HCT116 (cell line): ENCODE data around the gene CCSAP. TPM values are rescaled to one million over a fixed set of nuclear protein-coding genes. Genes with fewer than 3 reads are reported as not detected.

Experiments
- ATAC-seq: fragments of 200-7000 bp; cut with Tn5 transposase; 2 replicates; pipeline ENCODE4 v1.9.1; 2020; ENCODE audit warnings: mild to moderate bottlenecking, moderate library complexity
- BruUV-seq: library from RNA; stranded (reverse); fragments of 400-500 nt; replicated peaks from 2 replicates; lab custom pipeline; 2021; lab: Mats Ljungman, UMichigan
- CTCF ChIA-PET: fragments of 300-600 bp; sonication (Branson Sonifier 250); formaldehyde crosslinking; loops from one replicate; lab custom pipeline; 2021; ENCODE audit warnings: antibody characterized with exemption; lab: Charles Lee
- POLR2A ChIA-PET: fragments of 300-600, 350-600 bp; sonication (Branson Sonifier 250); formaldehyde crosslinking; loops from one replicate; lab custom pipeline; 2021; ENCODE audit warnings: antibody characterized with exemption; lab: Charles Lee
- RAD21 ChIA-PET, 2 experiments: fragments of 300-600 bp; sonication (Branson Sonifier 250); formaldehyde crosslinking; loops; one replicate each; lab custom pipeline; 2023; ENCODE audit warnings: low total read pairs in 2 of 2; ENCODE audit not compliant: uncharacterized antibody in 2 of 2, unreplicated experiment in 2 of 2, low non-redundant PET in 1 of 2; lab: Charles Lee
- DNase-seq: peaks from one replicate; pipeline ENCODE4 v3.0.0-alpha.2; 2010; ENCODE audit warnings: low read depth, low spot score
- H2AFZ ChIP-seq: fragments of 200-600 bp; shearing (Covaris generic), sonication (generic); 2 replicates; pipeline ENCODE4 v1.6.1; 2017; ENCODE audit warnings: low read depth, mixed run types, mixed read lengths, antibody characterized with exemption, low read length; ENCODE audit not compliant: poor library complexity, severe bottlenecking
- H3K27ac ChIP-seq: 2 replicates; pipeline ENCODE4 v1.5.1; 2012; ENCODE audit warnings: low read depth, low read length
- H3K27me3 ChIP-seq: fragments of 200-600 bp; sonication (generic); 2 replicates; pipeline ENCODE4 v1.6.1; 2016; ENCODE audit warnings: mixed run types, low read length, mixed read lengths; ENCODE audit not compliant: insufficient read depth
- H3K36me3 ChIP-seq, 2 experiments: fragments of 200-500 bp in 1 of 2; fragments of 200-600 bp in 1 of 2; sonication (Bioruptor generic) in 1 of 2; sonication (generic) in 1 of 2; 2 replicates each; pipeline versions ENCODE4 v1.5.1 to v1.6.1; 2014 to 2016; ENCODE audit warnings: low read length in 2 of 2, inconsistent platforms in 1 of 2, mixed read lengths in 1 of 2, mixed run types in 1 of 2; ENCODE audit not compliant: insufficient read depth in 2 of 2, control insufficient read depth in 1 of 2
- H3K4me1 ChIP-seq, 2 experiments: fragments of 200-600 bp in 1 of 2; sonication (generic) in 1 of 2; 2 replicates each; pipeline versions ENCODE4 v1.5.1 to v1.6.1; 2012 to 2017; ENCODE audit warnings: low read length in 2 of 2, inconsistent platforms in 1 of 2, mild to moderate bottlenecking in 1 of 2, mixed read lengths in 1 of 2, mixed run types in 1 of 2, moderate library complexity in 1 of 2; ENCODE audit not compliant: insufficient read depth in 2 of 2, control insufficient read depth in 1 of 2
- H3K4me2 ChIP-seq: fragments of 200-600 bp; sonication (generic); 2 replicates; pipeline ENCODE4 v1.6.1; 2017; ENCODE audit warnings: mixed run types, low read length, mixed read lengths
- H3K4me3 ChIP-seq, 2 experiments: fragments of 200-600 bp in 1 of 2; sonication (generic) in 1 of 2; replicated peaks in 1 of 2; 2 replicates each; pipeline ENCODE4 v1.5.1; 2011 to 2016; ENCODE audit warnings: low read length in 2 of 2, control low read depth in 1 of 2, low read depth in 1 of 2, mild to moderate bottlenecking in 1 of 2, mixed read lengths in 1 of 2, mixed run types in 1 of 2
- H3K79me2 ChIP-seq: fragments of 200-600 bp; sonication (generic); 2 replicates; pipeline ENCODE4 v1.6.1; 2017; ENCODE audit warnings: mild to moderate bottlenecking, mixed run types, low read length, moderate library complexity, mixed read lengths; ENCODE audit not compliant: insufficient read depth
- H3K9ac ChIP-seq: fragments of 200-600 bp; sonication (generic); 2 replicates; pipeline ENCODE4 v1.6.1; 2016; ENCODE audit warnings: low read length, mixed read lengths
- H3K9me2 ChIP-seq: fragments of 200-600 bp; sonication (generic), shearing (Covaris generic); 2 replicates; pipeline ENCODE4 v1.6.1; 2017; ENCODE audit warnings: mixed run types, mild to moderate bottlenecking, moderate library complexity; ENCODE audit not compliant: insufficient read depth
- H3K9me3 ChIP-seq, 2 experiments: fragments of 200-500 bp in 1 of 2; fragments of 200-600 bp in 1 of 2; sonication (Bioruptor generic) in 1 of 2; sonication (generic) in 1 of 2; 2 replicates each; pipeline ENCODE4 v1.6.1; 2014 to 2017; ENCODE audit warnings: low read length in 2 of 2, mixed read lengths in 2 of 2, inconsistent platforms in 1 of 2, low read depth in 1 of 2, mild to moderate bottlenecking in 1 of 2, mixed run types in 1 of 2, moderate library complexity in 1 of 2; ENCODE audit not compliant: control insufficient read depth in 1 of 2, insufficient read depth in 1 of 2
- H4K20me1 ChIP-seq: fragments of 200-600 bp; sonication (generic), shearing (Covaris generic); 2 replicates; pipeline ENCODE4 v1.6.1; 2017; ENCODE audit warnings: mixed run types, mild to moderate bottlenecking, moderate library complexity; ENCODE audit not compliant: insufficient read depth
- ATF3 ChIP-seq: IDR thresholded peaks from 2 replicates; pipeline ENCODE4 v1.6.1; 2012
- CBX3 ChIP-seq: IDR thresholded peaks from 2 replicates; pipeline ENCODE4 v1.6.1; 2012; ENCODE audit warnings: low read depth
- CEBPB ChIP-seq: IDR thresholded peaks from 2 replicates; pipeline ENCODE4 v1.6.1; 2012; ENCODE audit warnings: low read depth
- CTCF ChIP-seq, 3 experiments: fragments of 200-600 bp in 1 of 3; sonication (generic) in 1 of 3; IDR thresholded peaks in 2 of 3; conservative IDR thresholded peaks in 1 of 3; 2 replicates each; pipeline ENCODE4 v1.5.1; 2012 to 2017; ENCODE audit warnings: low read depth in 2 of 3, low read length in 2 of 3, antibody characterized with exemption in 1 of 3, borderline replicate concordance in 1 of 3, control low read depth in 1 of 3, mild to moderate bottlenecking in 1 of 3, mixed read lengths in 1 of 3, mixed run types in 1 of 3, moderate library complexity in 1 of 3; ENCODE audit not compliant: insufficient read depth in 1 of 3
- EGR1 ChIP-seq: IDR thresholded peaks from 2 replicates; pipeline ENCODE4 v1.6.1; 2012; ENCODE audit warnings: low read depth
- ELF1 ChIP-seq: IDR thresholded peaks from 2 replicates; pipeline ENCODE4 v1.6.1; 2012; ENCODE audit warnings: low read depth, borderline replicate concordance
- EZH2 ChIP-seq: fragments of 200-600 bp; sonication (generic); IDR thresholded peaks from 2 replicates; pipeline ENCODE4 v1.6.1; 2017; ENCODE audit warnings: antibody characterized with exemption, mixed run types
- EZH2phosphoT487 ChIP-seq: fragments of 200-600 bp; IDR thresholded peaks from 2 replicates; pipeline ENCODE4 v1.6.1; 2018; ENCODE audit warnings: antibody characterized with exemption, borderline replicate concordance
- JUND ChIP-seq: IDR thresholded peaks from 2 replicates; pipeline ENCODE4 v1.6.1; 2012
- POLR2A ChIP-seq: IDR thresholded peaks from 2 replicates; pipeline ENCODE4 v1.7.0; 2011; ENCODE audit warnings: borderline replicate concordance; ENCODE audit not compliant: insufficient read depth, insufficient read length; ENCODE audit errors: extremely low read depth
- REST ChIP-seq: IDR thresholded peaks from 2 replicates; pipeline ENCODE4 v1.6.1; 2012; ENCODE audit warnings: low read depth
- SIN3A ChIP-seq: IDR thresholded peaks from 2 replicates; pipeline ENCODE4 v1.6.1; 2012; ENCODE audit warnings: low read depth
- SP1 ChIP-seq: IDR thresholded peaks from 2 replicates; pipeline ENCODE4 v1.6.1; 2012; ENCODE audit warnings: low read depth
- SRF ChIP-seq: IDR thresholded peaks from 2 replicates; pipeline ENCODE4 v1.6.1; 2012; ENCODE audit warnings: low read depth
- YY1 ChIP-seq: IDR thresholded peaks from 2 replicates; pipeline ENCODE4 v1.6.1; 2011; ENCODE audit warnings: low read length, low read depth, moderate library complexity, mild to moderate bottlenecking; ENCODE audit not compliant: insufficient replicate concordance; ENCODE audit errors: extremely low read depth
- ZBTB33 ChIP-seq: IDR thresholded peaks from 2 replicates; pipeline ENCODE4 v1.6.1; 2011; ENCODE audit warnings: mild to moderate bottlenecking, low read length, moderate library complexity; ENCODE audit not compliant: insufficient replicate concordance; ENCODE audit errors: extremely low read depth
- ZFX ChIP-seq: fragments of 450-650 bp; IDR thresholded peaks from 2 replicates; pipeline ENCODE4 v1.6.1; 2017
- ZNF274 ChIP-seq: fragments of 200-500 bp; sonication (Bioruptor generic); IDR thresholded peaks from 2 replicates; pipeline ENCODE4 v1.6.1; 2014; ENCODE audit warnings: mild to moderate bottlenecking, low read depth, low read length, inconsistent platforms
- intact Hi-C: fragments of 100-400 bp; cut with micrococcal nuclease; formaldehyde crosslinking; loops from 2 replicates; pipeline ENCODE4 v1.10.0; 2022
- total RNA-seq: library from RNA; stranded (reverse); gene quantifications from one replicate; pipeline ENCODE4 v1.2.1, GENCODE V29; 2021; ENCODE audit not compliant: unreplicated experiment

CCSAP gene
- total RNA-seq, 1 experiment from 2014 or later: 10.9 TPM

- TF ChIP-seq EGR1: no peak
- TF ChIP-seq, all 23 proteins: peak for 0
Measured at GRCh38 chr1:229281339-229281926, 61.4 kb downstream of the CCSAP start (continued).

GRCh38 chr1:229280921-229281320 is 61.9 kb downstream of the CCSAP start:
- ATAC-seq: no peak
- Histone ChIP-seq H3K27ac (no peak overlapping the region), H3K9ac (no peak overlapping the region), H2AFZ (no peak overlapping the region), H3K9me2 (no peaks in the 10 kb centered on the region), H3K4me1 (no peaks in the 10 kb centered on the region), H3K79me2 (peaks cover 96% of the 10 kb centered on the region), H3K36me3 (no peaks in the 10 kb centered on the region), H3K4me2 (no peak overlapping the region), H3K4me3 (no peak overlapping the region)
- ChIA-PET CTCF (no interaction called here), POLR2A (no interaction called here), RAD21 (no interaction called here)
- no peak for TF ChIP-seq JUND
- TF ChIP-seq REST: no peak
- TF ChIP-seq CTCF (IDR thresholded peaks at IDR 0.05 in 2 of 3, conservative IDR thresholded peaks at IDR 0.05 in 1 of 3; ENCODE audit: borderline replicate concordance in 1 of 3, insufficient read depth in 1 of 3, low read depth in 2 of 3, low read length in 2 of 3): no peak
- TF ChIP-seq ZBTB33: no peak
- TF ChIP-seq SIN3A: no peak
- no peak for TF ChIP-seq CBX3
- no peak for TF ChIP-seq EGR1
- TF ChIP-seq EZH2phosphoT487: no peak
- TF ChIP-seq CEBPB: no peak
- TF ChIP-seq ELF1: no peak
- TF ChIP-seq SP1: no peak
- no peak for TF ChIP-seq SRF
- no peak for TF ChIP-seq ATF3
- no peak for TF ChIP-seq EZH2
- TF ChIP-seq POLR2A: no peak
- TF ChIP-seq ZFX: no peak
- TF ChIP-seq ZNF274: no peak
- no peak for TF ChIP-seq YY1
- TF ChIP-seq, all 23 proteins: peak for 0
- BruUV-seq: no TSS peak
- no peak for DNase-seq
- intact Hi-C loops: no loop called here
- peaks cover 12% of the 10 kb centered on the region; the same call in 1 of the 2 replicates for H4K20me1 ChIP-seq
- H3K9me3 ChIP-seq: no peaks in the 10 kb centered on the region
- no peaks in the 10 kb centered on the region for H3K27me3 ChIP-seq
